Measurements from ENCODE around the gene NME5.

GRCh38 chr5:138067945-138068344 is 71.3 kb downstream of the NME5 start:
- no peak for TF ChIP-seq POLR2A (IDR thresholded peaks at IDR 0.05)
- TF ChIP-seq CTCF (IDR thresholded peaks at IDR 0.05), result no peak
- no peak for TF ChIP-seq POLR2AphosphoS5 (IDR thresholded peaks at IDR 0.05)

Measured in breast epithelium (tissue), 3 donors.